Hippocampal formation (tissue), 2 donors: ENCODE results near the gene TCAIM.
A peak's percentile ranks its signal among the peaks of the same experiment; 100 is the strongest.
"Not testable (repeated sequence)": the region's sequence is repeated elsewhere in the genome, so short reads cannot be mapped to it uniquely, and the experiment has no call there.

Source experiments
- DNase-seq, 2 donors: peaks; one replicate each; lab custom pipeline; 2025; lab: John Stamatoyannopoulos, UW

Gene TCAIM

DNA sequence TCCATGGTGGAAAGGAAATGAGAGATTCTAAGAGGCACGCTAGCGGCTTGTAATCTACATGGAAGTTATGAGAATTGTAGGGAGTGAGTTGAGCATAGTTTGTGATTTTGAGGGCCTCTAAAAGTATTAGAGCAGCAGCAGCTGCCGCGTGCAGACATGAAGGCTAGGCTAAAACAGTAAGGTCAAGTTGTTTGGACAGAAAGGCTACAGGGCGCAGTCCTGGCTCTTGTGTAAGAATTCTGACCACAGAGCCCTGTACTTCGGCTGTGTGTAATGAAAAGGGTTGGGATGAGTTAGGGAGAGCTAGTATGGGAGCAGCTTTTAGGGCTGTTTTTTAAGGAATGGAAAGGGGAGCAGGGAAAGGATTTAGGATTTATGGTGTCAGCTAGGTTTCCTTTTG lies 8.0 kb downstream of the TCAIM start:
- not testable (repeated sequence) for DNase-seq

DNA sequence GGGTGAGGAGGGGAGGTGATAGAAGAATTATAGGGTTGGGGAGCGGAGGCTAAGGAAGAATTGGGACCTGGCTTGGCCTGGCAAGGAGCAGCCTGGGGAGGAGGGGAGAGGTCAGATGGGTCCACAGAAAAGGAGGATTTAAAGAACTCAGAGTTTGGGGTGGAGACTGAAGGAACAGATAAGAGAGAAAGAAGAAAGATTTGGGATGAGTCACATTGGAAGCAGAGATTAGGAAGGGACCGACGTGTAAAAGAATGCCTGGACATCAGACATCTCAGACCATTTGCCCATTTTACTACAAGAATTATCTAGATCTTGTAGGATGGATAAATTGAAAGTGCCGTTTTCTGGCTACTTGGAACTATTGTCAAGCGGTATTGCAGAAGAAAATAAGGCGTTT lies 10.4 kb downstream of the TCAIM start:
- DNase-seq, result no peak

DNA sequence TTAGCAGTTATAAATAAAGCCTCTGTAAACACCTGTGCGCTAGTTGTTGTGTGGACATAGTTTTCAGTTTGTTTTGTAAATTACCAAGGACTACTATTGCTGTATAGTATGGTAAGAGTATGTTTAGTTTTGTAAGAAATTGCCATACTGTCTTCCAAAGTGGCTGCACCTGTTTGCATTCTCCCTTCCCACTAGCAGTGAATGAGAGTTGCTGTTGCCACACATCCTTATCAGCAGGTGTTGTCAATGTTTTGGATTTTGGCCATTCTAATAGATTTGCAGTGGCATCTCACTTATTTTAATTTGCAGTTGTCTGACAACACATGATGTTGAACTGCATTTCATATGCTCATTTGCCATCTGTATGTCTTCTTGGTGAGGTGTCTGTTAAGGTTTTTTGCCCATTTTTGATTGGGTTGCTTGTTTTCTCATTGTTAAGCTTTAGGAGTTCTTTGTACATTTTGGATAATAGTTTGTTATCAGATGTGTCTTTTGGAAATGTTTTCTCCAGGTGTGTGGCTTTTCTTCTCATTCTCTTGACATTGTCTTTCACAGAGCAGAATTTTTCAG lies 14.9 kb downstream of the TCAIM start:
- DNase-seq, result no peak

DNA sequence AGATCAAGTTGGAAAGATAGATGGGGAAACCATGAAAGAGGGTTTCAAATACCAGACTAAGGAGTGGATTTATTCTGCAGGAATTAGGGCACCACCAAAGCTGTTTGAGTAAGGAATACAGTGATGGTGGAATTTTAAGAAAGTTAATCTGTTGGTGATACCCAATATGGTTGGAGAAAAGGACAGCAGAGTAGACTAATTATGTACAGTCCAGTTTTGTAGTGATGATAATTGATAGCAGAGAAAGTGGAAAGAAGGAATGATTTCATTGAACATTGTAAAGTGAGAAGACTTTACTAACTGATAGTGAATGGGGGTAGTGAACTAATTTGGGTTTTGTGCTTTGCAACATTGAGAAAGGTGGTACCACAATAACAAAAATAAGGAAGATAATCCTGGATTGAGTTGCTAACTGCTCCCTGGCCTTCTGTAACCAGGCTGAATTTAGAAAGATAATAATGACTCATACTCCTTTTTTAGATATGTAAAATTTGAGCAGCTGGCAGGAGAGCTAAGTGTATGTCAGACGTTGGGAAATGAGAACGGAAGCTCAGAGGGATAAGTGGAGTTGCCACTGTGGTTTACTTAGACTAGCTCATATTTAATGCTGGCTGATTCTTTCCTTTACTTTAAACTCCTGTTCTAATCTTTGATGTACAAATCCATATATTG lies 16.9 kb downstream of the TCAIM start:
- peak in 1 of 2 donors; percentile 16 for DNase-seq

DNA sequence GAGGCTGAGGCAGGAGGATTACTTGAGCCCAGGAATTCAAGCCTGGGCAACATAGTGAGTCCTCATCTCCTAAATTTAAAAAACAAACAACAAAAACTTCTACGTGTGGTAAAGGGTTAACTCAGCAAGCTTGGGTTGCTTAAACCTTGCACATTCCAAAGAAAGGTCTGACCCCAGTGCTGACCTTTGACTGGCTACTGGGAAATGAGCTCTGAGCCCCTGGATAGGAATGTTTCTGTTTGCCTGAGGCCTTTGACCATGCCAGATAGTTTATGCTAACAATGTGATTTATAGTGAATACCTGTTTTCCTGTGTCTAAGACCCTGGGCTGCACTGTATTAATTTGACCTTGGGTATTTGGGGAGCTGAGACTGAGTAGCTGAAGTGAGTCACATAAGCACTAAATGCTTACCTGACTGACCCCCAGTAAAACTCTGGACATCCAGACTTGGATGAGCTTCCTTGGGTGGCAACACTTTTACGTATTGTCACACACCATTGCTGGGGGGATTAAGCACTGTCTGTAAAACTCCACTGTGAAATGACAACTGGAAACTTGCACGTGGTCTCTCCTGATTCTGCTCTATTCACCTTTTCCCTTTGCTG lies 20.7 kb downstream of the TCAIM start:
- no peak for DNase-seq

DNA sequence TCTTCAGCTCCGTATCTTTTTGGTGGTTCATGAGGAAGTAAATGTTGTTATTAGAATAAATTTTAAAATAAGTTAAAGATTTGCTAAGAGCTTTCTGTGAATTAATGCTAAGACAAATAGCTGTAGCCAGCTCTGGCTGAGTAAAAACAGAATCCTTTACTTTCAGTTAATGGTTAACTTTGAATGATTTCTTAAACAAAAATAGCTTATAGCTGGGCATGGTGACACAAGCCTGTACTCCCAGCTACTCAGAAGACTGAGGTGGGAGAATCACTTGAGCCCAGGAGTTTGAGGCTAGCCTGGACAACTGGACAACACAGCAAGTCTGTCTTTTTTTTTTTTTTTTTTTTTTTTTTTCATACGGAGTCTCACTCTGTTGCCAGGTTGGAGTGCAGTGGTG lies 25.0 kb downstream of the TCAIM start:
- no peak for DNase-seq

DNA sequence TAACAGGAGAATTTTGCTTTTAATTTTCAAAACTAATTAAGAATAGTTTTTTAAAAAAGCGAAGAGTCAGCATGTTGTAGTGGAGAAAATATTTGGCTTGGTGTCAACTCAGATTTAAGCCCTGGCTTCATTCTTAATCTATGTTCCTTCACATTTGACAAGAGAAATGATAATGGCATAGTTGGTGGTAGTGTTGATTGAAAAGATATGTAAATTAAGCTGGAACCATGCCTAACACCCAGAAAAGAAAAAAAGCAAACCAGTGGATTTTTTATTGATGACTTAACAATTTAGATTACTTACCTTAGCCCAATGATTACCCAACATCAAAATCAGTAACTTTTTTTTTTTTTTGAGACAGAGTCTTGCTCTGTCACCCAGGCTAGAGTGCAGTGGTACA lies 27.4 kb downstream of the TCAIM start:
- DNase-seq, result no peak

DNA sequence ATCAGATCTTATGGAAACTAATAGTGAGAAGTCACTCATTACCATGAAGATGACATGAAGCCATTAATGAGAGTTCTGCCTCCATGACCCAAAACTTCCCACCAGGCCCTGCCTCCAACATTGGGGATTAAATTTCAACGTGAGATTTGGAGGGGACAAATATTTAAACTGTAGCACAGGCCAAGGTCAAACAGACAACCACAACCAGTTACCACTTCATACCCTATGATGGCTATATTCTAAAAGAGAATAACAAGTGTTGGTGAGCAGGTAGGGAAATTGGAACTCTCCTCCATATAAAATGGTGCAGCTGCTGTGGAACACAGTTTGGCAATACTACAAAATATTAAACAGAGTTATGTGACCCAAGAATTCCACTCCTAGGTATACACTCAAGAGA lies 36.9 kb downstream of the TCAIM start:
- no peak for DNase-seq

DNA sequence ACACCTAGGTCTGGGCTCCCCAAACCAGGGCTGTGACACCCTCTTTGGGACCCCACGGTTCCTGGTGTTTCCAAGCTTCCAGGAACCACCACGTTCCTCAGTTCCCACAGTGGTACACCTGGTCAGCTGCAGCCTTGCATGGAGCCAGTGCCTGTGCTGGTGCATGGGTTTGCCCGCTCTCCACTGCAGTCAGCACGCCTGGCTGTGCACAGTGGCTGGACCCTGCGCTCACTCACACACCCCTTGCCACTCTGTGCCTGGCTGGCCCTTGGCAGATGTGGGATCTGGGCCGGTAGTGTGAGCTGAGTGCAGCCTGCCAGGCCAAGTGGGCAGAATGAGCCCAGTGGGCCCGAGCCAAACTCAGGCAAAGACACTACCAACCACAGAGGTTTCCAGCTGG lies 48.8 kb downstream of the TCAIM start:
- DNase-seq, result no peak

DNA sequence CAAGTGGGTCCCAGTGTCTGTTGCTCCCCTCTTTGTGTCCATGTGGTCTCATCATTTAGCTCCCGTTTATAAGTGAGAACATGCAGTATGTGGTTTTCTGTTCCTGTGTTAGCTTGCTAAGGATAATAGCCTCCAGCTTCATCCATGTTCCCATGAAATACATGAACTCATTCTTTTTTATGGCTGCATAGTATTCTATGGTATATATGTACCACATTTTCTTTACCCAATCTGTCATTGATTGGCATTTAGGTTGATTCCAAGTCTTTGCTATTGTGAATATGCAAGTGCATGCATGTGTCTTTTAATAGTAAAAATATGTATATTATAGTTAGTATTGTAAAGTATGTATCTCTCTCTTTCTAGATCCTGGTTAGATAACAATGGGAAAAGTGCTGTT lies 53.9 kb downstream of the TCAIM start:
- DNase-seq, result no peak

DNA sequence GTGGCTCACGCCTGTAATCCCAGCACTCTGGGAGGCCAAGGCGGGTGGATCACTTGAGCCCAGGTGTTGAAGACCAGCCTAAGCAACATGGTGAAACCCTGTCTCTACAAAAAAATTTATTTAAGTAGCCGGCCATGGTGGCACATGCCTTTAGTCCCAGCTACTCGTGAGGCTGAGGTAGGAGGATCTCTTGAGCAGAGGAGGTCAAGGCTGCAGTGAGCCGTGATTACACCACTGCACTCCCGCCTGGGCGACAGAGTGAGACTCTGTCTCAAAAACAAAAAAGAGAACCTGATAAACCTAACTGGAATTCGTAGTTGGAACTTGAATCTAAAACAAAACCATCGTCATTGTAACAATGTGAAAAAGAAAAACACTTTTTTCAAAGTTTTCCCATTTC lies 57.1 kb downstream of the TCAIM start:
- no peak for DNase-seq

DNA sequence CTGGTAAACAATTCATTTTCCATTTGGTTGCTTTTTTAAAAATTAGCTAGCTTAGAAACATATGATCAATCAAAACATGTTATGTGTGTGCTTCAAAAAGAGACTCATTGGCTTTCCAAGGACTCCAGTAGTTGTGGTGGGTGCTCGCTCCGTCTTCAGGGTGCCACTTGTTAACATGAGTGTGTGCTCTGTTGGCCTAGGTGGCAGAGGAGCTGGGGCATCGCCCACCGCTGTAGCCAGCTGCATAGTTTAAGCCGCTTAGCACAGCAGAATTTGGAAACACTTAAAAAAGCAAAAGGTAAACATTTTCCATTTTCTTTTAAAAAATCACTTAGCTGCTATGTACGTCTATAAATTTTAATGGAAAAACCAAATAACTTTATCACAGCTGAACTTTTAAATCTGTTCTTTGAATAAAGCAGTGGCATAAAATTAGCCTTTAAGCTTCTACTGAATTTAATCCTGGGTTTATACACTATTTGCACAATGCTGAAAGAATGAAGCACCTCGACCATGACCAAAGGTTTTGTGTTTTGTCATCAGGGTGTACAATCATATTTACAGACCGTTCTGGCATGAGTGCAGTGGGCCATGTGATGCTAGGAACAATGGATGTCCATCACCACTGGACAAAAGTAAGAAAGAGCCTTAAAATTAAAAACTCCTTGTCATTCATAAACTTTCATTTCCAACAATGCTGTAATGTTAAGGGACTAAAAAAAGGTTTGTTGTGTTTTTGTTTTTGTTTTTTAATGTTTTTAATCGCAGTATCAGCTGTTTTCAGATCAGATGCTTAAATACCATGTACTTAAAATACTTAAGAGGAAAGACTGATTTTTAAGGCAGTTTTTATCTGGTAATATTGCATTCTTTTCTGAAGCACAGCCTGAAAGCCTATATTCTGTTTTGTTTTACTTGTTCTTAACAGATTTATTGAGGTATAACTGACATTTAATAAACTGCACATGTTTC lies 57.9 kb downstream of the TCAIM start:
- DNase-seq, result no peak

DNA sequence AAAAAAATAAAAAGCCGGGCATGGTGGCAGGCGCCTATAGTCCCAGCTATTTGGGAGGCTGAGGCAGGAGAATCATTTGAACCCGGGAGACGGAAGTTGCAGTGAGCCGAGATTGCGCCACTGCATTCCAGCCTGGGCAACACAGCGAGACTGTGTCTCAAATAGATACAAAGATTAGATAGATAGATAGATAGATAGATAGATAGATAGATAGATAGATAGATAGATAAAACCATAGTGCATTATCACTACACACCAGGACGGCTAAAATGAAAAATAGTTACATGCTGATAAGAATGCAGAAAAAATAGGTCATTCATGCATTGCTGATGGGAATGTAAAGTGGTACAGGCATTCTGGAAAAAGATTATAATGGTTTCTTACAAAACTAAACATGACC lies 59.7 kb downstream of the TCAIM start:
- not testable (repeated sequence) for DNase-seq

DNA sequence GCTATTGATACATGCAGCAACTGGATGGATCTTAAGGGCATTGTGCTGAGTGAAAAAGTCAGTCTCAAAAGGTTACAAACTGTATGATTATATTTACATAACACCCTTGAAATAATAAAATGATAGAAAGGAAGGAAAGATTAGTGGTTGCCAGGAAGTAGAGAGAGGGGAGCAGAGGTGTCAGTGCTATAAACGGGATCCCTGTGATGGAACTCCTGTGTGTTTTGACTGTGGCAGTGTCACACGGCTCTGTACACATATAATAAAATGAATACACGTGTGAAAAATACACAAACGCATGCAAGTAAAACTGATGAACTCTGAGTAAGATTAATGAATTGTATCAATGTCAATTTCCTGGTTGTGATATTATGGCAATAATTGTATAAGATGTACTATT lies 60.3 kb downstream of the TCAIM start:
- DNase-seq, result no peak

DNA sequence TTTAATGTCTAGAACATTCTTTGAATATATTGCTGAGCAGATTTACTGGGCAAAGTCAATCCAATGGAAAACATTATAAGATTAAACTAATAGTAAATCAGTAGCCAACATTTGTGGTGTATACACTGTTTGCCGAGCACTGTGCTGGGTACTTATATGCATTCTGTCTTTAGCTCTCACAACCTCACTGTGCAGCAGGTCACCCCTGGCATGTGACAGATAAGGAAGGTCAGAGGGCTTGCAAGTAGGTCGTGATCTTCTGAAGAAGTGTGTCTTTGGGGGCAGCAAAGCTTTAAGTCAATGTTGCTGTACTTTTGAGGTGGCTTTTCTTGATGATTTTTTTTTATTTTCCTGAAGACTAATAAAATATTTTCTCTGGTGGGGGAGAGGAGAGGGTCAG lies 62.2 kb downstream of the TCAIM start:
- DNase-seq, result no peak

DNA sequence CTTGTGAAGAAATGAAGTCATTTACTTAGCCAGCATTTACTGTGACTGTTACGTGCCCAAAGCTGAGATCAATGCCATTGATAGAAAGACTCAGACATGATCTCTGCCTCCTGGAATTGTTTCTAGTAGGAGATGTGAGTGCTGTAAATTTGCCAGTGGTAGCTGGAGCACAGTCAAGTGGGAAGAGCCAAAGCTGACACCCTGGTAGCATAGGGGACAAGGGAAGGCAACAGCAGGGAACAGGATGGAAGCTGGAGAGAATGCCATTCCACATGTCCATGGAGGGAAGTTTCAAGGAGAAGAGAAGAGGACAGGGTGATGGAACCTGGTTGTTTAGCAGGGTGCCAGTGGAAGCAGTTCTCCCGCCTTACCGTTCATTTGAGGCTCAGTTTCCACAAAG lies 64.0 kb downstream of the TCAIM start:
- DNase-seq, result no peak

DNA sequence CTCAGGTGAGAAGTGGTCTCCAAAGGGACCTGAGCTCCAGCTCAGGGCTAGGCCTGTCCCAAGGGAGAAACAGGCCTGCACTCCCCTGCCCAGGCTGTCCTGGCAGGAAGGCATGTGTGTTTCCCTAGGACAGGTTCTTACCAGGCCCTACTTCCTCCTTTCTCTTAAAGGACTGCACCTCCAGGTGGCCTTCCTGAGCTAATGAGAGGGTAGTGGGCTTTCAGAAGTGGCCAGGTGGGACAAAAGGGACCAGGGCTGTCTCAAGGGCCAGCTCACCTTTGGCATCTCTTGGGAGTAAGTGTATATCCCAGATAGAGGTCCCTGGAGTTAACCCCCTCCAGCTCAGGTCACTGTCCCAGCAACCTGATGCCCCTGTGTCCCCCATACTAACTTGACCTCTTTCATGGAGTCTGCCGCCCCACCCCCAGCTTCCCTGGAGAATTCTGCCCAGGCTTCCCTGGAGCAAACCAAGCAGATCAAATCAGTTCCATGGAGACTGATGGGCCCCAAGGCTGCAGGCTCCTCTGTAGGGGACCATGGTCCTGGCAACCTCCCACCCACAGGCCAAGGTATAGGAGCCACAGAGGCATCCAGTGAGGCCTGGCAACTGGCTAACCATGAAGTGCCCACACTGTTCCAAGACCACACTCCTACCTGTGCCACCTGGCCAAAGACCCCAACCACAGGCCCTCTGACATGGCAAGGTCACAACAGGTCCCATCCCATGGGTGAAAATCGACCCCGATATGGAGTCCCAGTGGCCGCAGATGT lies 71.3 kb downstream of the TCAIM start:
- DNase-seq, result no peak

DNA sequence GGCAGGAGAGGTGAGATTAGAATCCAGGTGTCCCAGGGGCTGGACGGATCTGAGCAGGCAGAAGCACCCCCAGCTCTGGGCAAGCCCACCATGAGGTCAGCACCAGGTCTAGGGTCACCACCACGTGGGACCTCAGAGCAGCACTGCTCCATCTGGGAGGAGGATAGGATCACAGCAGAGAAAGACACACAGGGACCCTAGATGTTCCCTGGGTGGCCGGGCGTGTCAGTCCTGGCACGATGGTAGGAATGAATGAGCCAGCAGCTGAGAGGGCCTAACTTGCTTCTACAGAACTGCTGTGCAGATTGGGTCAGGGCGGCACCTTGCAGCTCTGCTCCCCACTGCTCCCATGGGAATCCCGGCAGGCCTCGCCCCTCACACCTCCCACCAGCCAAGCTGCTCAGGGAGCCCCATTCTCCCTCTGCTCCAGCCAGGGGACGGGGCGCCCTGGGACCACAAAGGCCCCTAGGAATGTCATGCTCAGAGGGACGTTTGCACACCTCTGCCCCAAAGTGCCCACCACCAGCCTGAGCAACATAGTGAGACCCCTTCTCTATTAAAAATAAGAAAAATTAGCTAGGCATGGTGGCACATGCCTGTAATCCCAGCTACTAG lies 72.6 kb downstream of the TCAIM start:
- DNase-seq, result no peak

DNA sequence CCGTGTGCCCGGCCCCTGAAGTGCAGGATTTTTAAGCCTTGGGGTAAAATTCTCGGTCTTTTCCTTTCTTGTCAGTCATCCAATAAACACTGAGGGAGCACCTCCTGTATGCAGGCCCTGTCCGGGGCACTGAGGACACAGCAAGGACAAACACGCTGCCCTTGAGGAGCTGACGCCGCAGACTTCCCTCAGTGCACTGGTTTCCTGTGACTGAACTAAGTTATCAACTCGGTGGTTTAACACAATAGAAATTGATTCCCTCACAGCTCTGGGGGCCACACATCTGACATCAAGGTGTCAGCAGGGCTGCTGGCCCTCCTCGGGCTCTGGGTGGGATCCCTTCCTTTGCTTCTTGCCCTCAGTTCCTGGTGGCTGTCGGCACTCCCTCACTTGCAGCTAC lies 73.8 kb downstream of the TCAIM start:
- DNase-seq, result no peak

DNA sequence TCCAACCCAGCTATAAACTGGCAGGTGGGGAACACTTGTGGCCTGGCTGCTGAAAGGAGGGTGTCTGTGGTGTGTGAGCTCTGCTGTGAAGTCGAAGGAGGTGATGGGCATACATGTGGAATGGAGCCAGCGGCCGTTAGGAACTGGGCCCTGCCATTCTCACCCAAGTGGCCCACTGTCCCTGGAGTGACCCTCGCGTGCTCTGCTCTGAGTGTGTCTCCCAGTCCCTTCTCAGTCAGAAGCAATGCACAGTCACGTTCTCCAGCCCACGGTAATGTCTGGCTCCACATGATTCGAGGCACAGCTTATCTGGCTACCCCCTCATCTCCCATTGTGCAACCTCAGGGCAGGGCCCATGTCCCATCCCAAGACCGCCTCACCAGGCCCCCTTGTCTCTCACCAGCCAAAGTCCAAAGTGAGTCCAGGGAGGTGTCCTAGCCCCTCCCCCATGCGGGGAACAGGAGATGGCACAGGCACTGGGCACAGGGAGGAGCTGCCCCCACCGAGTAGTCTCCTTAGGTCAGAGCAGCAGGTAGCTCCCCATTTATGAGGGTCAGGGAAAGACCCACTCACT lies 76.0 kb downstream of the TCAIM start:
- DNase-seq, result no peak

DNA sequence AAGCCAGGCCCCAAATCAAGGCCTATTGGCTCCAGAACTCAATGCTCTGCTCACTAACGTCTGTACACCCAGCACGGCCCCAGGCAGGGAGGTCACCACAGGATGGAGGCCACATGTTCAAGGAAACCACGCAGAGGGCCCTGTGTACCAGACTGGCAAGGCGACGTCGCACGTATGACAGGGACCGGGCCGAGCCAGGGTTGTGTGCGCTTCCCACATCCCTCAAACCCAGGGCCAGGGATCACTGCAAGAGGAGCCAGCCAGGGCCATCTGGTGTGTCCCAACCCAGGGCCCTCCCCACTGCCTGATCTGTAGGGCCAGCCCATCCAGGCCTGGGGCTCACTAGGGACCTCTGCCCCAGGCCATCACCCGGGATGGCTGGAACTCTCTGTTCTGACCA lies 76.9 kb downstream of the TCAIM start:
- no peak for DNase-seq
